Central memory CD4-positive, alpha-beta T cell (primary cell): ENCODE data around the gene TMEM204.

Experiments
- DNase-seq: peaks from one replicate; pipeline ENCODE4 v3.0.0; 2022

TMEM204 gene

DNA sequence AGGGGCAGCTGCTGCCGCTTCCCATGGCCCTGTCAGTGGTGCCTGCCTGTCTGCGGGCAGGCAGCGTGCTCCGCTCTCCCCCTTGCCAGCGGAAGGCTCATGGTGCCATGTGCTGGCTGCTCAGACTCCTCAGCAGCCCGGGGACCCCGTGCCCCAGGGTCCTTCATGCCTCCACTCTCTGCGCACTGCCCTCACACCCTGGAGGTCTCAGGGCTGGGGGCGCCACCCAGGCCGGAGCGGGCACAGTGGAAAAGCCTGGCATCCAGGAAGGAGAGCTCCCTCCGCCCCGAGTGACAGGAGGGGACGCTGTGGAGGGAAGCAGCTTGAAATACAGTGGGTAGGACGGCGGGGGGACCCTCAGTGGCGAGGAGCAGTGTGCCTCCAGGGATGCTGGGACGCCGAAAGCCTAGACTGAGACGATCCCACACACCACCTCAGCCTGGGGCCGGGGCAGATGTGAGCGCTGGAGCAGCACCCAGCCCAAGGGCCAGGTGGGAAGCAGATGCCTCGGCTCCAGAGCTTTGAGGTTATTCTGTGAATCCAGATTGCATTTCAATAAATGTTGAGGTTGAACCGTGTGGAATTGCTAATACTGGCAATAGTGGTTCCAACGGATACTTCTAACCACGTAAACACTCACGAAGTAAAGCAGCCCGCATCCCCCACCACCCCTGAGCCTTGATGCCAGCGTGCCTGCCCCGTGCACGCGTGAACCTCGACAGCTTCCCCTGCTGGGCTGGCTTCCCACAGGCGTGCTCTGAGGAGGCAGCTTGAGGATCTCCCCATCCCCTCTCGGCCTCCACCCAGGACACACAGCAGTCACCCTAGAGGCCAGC lies 6.5 kb downstream of the TMEM204 start:
- no peak for DNase-seq

DNA sequence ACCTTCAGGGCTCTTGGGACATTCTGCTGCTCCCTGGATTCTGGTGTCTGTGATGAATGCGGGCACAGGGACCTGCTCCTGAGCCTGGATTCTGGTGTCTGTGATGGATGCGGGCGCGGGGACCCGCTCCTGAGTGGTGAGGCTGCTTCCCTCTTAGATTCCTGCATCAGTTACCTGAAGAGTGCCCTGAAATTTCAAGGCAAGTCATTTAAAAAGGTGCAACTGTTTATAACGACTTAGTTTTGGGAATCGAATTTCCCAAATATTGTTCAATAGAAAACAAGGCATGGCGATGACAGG lies 7.0 kb downstream of the TMEM204 start:
- no peak for DNase-seq

DNA sequence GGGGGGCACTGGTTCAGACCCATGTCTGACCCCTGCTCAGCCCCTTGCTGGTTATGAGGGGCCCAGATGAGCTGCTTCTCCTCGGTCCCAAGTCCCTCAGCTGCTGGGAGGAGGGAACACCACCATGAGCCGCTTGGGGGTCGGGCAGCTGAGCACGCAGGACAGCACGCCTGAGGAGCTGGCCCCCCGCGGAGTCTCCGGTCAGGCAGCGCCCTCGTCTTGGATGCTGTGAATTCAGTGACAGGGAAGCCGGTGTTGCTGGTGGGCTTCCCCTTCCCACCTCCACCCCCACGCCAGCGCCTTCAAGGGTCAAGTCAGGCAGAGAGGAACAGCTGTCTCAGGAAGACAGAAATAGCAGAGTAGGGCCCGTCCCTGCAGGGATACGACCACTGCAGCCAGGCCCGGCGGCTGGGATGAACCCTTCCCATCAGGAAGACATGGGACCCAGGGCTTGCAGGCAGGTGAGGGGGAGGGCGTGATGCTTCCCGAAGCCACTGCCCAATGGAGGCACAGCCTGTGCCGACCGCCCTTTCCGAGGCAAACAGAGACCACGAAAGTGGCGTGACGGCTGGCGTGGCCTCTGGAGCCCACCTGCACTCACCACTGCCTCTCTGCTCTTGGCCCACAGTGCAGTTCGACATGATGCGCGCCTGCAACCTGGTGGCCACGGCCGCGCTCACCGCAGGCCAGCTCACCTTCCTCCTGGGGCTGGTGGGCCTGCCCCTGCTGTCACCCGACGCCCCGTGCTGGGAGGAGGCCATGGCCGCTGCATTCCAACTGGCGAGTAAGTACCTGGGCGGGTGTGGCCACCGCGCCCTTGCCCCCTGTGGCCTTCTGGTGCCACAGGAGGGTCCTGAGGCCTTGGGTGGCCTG lies 8.1 kb downstream of the TMEM204 start:
- DNase-seq: no peak

- no peak for DNase-seq
These were observed 8.7 kb downstream of the TMEM204 start for GRCh38 chr16:1542166-1542500.

GRCh38 chr16:1542533-1542932 lies 9.1 kb downstream of the TMEM204 start:
- no peak for DNase-seq

DNA sequence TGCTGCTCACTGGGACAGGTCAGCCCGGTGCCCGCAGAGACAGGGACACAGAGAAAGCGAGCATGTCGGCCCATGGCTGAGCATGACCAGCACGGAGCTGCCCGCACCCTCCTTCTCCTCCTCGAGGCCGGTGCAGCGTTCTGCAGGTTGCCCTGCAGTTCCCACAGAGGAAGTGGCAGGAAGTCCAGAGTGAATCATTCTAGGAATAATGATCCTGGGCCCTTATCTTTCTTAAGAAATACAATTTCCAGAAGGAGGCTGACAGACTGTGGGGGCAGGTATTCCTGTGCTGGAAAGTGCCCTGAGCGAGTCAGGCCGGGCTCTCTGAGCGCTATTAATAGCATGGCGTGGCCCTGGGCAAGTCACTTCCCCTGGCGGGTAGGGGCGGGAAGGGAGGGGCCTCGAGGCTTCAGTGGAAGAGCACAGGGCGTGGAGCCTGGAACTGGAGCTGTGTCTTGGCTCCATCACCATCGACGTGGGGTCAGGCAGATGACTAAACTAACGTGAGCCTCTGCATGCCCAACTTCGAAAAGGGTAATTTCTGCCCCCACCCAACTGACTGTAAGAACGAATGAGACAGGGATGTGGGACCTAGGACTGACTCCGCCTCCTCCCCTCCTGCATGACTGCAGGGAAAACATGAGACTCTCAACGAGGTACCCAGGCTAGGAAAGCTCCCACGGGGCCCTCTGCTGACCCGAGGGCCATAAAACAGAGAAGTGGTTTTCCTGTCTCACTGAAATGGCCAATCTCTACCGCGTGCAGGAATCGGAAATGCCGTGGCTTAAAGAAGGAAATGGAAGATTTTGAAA lies 9.8 kb downstream of the TMEM204 start:
- peak; percentile 24 for DNase-seq

DNA sequence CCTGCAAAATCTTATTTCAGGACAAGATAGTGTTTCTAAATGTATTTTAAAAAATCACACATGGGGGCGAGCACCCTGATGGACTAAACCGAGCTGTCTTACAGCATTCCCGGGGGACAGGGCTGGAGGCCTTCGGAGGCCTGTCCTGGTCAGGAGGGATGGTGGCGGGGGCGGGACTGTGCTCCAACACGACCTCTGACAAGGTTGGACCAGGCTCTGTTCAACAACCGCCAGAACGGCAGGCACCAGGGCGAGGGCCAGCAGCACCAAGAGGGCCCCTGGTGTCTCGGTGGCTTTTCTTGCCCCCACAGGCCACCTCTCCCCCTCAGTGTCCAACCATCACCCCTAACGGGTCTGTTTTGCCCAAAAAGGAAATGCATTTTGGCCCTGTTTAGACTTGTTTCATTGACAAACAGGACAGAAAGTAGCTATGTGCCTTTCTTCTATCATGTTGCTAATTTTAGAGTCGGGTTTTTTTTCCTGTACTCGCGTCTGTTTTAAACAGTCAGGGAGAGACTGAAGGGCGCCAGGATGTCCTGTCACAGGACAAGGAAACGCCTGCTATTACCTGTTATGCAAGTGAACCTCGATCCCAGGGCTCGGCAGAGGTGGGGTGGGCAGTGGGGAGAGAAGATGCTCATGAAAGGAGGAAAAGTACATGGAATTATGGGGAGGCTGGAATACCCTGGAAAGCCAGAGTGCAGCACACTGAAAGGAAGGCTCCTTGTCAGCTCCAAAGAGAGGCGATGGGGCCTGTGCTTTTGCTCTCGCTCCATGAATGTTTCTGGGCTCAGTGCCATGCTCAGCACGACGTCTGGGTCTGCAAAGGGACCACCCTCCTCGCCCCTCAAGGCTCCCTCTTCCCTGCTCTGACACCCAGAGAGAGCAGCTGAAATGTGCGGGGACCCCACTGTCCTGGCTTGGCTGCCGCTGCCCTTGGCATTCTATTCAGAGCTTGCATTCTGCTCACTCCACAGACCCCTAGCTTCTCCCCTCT lies 11.9 kb downstream of the TMEM204 start:
- no peak for DNase-seq

DNA sequence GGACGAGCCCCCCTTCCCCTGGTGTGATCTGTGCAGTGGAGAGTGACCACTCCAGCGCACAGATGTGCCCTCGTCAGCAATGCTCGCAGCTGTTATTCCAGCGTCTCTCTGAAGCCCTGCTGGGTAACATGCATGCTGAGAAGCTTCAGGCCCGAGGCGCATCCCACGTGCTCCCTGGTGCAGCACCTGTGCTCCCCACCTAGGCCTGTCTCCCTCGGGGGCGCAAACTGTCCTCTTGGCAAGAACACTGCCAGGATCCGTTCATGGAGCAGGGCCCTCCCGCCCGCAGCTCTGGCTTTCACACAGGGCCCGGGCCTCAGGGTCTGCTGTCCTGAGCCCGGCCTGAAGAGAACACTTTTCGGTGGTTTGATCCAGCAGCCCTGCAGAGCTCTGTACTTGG lies 13.0 kb downstream of the TMEM204 start:
- DNase-seq: no peak

DNA sequence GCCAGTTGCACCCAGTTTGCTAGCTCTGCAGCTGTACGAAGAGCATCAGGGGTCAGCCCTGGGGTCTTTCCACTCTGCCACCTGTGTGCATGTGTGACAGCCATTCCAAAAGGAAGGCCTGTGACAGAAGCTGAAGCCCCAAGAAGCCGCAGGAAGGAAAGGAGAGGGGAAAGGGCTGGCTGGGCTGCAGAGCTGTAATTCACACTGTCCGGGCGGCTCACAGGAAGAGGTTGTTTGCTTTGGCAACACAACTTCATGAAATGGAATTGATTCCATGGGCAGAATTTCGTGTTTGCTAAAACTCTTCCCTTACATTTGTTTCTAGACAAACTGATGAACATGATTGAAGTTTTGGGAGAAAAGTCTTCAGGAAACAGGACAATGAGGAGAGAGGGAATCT lies 14.8 kb downstream of the TMEM204 start:
- DNase-seq: no peak

- no peak for DNase-seq
These were observed 15.3 kb downstream of the TMEM204 start for GRCh38 chr16:1548727-1549126.

DNA sequence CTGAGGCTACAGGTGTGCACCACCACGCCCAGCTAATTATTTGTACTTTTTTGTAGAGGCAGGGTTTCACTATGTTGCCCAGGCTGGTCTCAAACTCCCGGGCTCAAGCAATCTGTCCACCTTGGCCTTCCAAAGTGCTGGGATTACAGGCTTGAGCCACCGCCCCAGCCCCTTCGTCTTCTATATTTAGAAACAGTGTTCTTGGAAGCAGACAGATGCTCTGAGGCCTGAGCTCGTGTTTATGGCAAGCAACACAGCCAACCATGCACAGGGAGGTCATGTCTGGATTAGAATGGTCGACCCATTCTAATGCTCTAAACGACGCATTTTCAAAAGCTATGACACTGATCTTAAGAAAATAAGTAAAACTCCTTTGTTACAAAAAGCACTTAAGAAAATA lies 16.6 kb downstream of the TMEM204 start:
- no peak for DNase-seq

- no peak for DNase-seq
These were observed 17.2 kb downstream of the TMEM204 start for GRCh38 chr16:1550696-1551095.

DNA sequence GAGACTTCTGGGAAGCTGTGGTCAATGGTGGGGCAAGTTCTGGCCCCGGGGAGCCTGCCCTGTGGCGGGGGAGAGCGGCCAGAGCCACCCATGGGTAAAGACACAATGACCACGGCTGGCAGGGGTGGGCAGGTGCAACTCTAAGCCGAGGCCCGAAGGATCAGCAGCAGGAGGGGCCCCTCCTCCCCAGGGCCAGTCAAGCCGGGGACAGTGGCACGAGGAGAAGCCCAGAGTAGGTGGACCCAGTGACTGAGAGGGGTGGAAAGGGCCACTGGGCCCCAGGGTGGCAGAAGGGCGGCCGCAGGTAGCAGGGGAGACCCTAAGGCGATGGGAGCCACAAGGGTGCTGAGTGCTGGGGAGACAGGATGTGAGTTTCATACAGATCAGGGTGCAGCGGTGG lies 17.7 kb downstream of the TMEM204 start:
- DNase-seq: no peak

GRCh38 chr16:1552129-1552528 lies 18.7 kb downstream of the TMEM204 start:
- no peak for DNase-seq

DNA sequence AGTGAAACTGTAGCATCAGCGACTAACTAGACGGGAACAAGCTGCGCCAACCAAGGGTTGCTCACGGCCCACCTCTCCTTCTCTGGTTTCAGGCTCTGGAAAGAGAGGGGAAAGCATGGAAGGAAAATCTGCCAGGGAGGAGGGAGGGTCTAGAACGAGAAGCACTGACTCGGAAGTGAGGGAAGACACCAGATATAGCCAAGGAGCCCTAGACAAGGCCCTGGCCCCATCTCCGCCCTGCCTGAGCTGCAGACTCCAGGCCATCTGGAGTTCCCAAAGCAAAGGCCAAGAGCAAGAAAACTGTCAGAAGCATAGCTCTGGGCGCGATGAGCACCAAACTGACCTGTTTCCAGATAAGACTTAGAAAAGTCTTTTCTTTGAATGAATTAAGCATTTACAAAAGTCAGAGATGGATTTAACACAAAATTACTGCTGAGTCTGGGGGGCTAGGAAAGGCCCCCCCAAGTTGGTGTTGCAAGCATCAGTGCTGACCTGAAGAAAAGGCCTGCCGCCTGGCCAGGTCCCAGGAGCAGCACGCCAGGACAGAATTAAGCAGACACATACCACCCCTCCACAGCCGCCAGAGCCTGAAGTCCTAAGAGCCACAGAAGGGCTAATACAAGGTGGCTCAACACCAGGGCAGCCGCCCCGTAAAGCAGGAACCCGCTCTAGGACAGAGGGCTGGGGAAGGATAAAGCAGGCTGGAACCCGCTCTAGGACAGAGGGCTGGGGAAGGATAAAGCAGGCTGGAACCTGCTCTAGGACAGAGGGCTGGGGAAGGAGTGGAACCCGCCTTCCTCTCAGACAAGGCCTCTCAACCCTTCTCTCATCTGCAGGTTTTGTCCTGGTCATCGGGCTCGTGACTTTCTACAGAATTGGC lies 20.7 kb downstream of the TMEM204 start:
- no peak for DNase-seq

DNA sequence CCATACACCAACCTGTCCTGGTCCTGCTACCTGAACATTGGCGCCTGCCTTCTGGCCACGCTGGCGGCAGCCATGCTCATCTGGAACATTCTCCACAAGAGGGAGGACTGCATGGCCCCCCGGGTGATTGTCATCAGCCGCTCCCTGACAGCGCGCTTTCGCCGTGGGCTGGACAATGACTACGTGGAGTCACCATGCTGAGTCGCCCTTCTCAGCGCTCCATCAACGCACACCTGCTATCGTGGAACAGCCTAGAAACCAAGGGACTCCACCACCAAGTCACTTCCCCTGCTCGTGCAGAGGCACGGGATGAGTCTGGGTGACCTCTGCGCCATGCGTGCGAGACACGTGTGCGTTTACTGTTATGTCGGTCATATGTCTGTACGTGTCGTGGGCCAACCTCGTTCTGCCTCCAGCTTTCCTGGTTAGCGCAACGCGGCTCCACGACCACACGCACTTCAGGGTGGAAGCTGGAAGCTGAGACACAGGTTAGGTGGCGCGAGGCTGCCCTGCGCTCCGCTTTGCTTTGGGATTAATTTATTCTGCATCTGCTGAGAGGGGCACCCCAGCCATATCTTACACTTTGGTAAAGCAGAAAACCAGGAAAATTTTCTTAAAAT lies 21.5 kb downstream of the TMEM204 start:
- DNase-seq: no peak

DNA sequence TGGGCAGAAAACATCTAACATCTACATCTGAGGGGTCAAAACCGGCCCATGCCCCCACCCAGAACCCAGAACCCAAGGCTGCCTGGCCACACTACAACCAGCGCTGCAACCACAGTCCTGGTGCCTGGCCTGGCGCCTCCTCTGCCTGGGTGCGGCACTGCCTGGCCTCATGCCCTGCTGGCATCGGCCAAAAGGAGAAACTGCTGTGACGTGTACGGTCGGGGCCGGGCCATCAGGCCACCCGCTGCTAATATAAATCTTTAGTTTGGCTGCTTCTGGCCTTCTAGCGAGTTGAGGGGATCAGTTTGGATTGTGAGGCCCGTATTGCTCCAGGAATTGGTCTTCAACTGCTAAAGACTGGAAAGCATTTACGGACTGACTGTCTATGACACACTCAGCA lies 22.8 kb downstream of the TMEM204 start:
- no peak for DNase-seq

DNA sequence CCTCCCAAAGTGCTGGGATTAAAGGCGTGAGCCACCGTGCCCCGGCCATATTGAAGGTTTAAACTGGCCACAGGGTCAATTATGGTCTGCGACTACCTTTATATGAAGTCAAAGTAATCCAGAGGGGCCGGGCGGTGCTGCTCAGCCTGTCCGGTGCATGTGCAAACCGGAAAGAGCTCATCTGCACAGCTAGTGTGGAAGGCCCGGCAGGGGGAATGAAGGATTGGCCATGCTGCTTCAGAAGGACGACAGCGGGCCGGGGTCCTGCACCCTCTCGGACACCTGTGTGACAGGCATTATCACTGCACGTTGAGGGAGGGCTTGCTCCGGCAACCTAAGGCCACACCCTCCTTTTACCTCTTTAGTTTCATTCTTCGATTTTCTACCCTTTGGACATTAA lies 23.6 kb downstream of the TMEM204 start:
- no peak for DNase-seq

DNA sequence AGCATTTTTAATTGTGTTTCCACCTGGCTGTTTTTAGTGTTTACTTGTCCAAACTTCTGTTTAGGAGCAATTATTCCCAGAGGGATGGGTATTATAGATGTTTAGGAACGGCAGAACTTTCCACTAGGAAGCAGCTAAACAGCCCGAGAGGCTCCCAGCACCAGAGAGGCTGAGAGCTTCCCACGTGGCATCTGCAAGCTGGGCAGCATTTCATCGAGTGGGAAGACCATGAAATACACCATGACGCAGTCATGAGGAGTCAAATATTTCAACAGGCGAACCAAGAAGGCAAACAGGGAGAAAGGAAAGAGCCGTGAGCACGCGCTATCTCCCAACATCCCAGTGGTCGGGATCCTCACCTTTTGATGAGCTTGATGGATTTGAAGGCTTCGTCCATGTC lies 24.1 kb downstream of the TMEM204 start:
- DNase-seq: no peak

DNA sequence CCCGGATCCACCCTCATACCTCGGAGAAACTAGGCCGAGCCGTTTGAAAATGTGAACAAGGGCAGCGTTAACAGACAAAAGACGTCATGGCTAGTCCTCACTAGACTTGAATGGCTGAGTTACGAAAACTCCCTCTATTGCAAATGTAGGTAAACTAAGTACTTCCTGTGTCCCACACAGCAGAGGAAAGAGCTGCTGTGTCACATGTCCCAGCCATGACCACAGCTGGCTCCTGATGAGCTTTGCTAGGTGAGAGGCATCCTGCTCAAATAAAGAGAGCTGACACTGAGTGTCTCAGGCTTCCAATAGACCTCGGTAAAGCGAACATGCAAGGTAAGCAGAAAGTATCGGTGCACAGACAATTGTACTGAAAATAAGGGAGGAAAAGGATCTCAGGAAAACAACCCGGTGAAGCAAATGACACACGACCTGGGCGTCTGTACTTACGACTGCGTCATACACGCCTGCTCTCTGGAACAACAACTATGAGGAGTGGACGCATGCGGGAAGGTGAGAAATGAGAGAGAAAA lies 26.0 kb downstream of the TMEM204 start:
- peak; percentile 66 for DNase-seq
